ENCODE results near the gene PRR19.

Gene PRR19

GRCh38 chr19:42291435-42291810 is 10.5 kb upstream of the PRR19 start:
- H3K4me3 ChIP-seq (ENCODE audit: low read length in 2 of 2), result no peak overlapping the region
- no peaks in the 10 kb centered on the region for H3K9me3 ChIP-seq (ENCODE audit: control insufficient read depth in 2 of 2, low read length in 2 of 2)
- H3K9ac ChIP-seq (ENCODE audit: low read length in 2 of 2), result no peak overlapping the region
- H3K4me1 ChIP-seq (ENCODE audit: control insufficient read depth, insufficient read depth, low read length), result peaks cover 9% of the 10 kb centered on the region
- peaks cover 34 to 38% of the 10 kb centered on the region in 2 donors for H3K36me3 ChIP-seq (ENCODE audit: control insufficient read depth in 2 of 2, insufficient read depth in 2 of 2, low read length in 2 of 2)
- H3K27ac ChIP-seq (ENCODE audit: low read length), result no peak overlapping the region
- no peaks in the 10 kb centered on the region for H3K27me3 ChIP-seq (ENCODE audit: control insufficient read depth in 1 of 2, insufficient read depth in 2 of 2, low read length in 2 of 2)

- Histone ChIP-seq H3K27me3 (ENCODE audit: control insufficient read depth in 1 of 2, insufficient read depth in 2 of 2, low read length in 2 of 2) (no peaks in the 10 kb centered on the region), H3K4me1 (ENCODE audit: control insufficient read depth, insufficient read depth, low read length) (peaks cover 3% of the 10 kb centered on the region), H3K27ac (ENCODE audit: low read length) (no peak overlapping the region), H3K9ac (ENCODE audit: low read length in 2 of 2) (no peak overlapping the region), H3K36me3 (ENCODE audit: control insufficient read depth in 2 of 2, insufficient read depth in 2 of 2, low read length in 2 of 2) (peaks cover 32 to 36% of the 10 kb centered on the region in 2 donors), H3K4me3 (ENCODE audit: low read length in 2 of 2) (no peak overlapping the region), H3K9me3 (ENCODE audit: control insufficient read depth in 2 of 2, low read length in 2 of 2) (no peaks in the 10 kb centered on the region)
These were observed 9.6 kb upstream of the PRR19 start for GRCh38 chr19:42292042-42292960.

DNA sequence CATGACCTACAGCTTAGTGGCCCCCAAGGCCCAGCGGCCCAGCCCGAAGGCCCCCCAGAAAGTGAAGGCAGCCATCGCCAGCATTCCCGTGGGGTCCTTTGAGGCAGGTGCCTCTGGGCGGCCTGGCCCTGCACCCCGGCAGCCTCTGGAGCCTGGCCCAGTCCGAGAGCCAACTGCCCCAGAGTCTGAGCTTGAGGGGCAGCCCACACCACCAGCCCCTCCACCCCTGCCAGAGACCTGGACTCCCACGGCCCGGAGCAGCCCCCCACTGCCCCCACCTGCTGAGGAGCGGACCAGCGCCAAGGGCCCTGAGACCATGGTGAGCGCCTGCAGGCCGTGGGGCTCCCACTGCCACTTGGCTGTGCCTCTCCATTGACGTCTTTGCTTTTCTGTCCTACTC is 9.0 kb upstream of the PRR19 start:
- Histone ChIP-seq H3K27me3 (ENCODE audit: control insufficient read depth in 1 of 2, insufficient read depth in 2 of 2, low read length in 2 of 2) (no peaks in the 10 kb centered on the region), H3K4me1 (ENCODE audit: control insufficient read depth, insufficient read depth, low read length) (peaks cover 3% of the 10 kb centered on the region), H3K9ac (ENCODE audit: low read length in 2 of 2) (no peak overlapping the region), H3K9me3 (ENCODE audit: control insufficient read depth in 2 of 2, low read length in 2 of 2) (no peaks in the 10 kb centered on the region), H3K36me3 (ENCODE audit: control insufficient read depth in 2 of 2, insufficient read depth in 2 of 2, low read length in 2 of 2) (peaks cover 25 to 30% of the 10 kb centered on the region in 2 donors), H3K27ac (ENCODE audit: low read length) (no peak overlapping the region), H3K4me3 (ENCODE audit: low read length in 2 of 2) (no peak overlapping the region)

- no peaks in the 10 kb centered on the region for H3K27me3 ChIP-seq (ENCODE audit: control insufficient read depth in 1 of 2, insufficient read depth in 2 of 2, low read length in 2 of 2)
- peaks cover 19 to 24% of the 10 kb centered on the region in 2 donors for H3K36me3 ChIP-seq (ENCODE audit: control insufficient read depth in 2 of 2, insufficient read depth in 2 of 2, low read length in 2 of 2)
- no peak overlapping the region for H3K27ac ChIP-seq (ENCODE audit: low read length)
- no peak overlapping the region for H3K4me3 ChIP-seq (ENCODE audit: low read length in 2 of 2)
- H3K9me3 ChIP-seq (ENCODE audit: control insufficient read depth in 2 of 2, low read length in 2 of 2), result no peaks in the 10 kb centered on the region
- H3K9ac ChIP-seq (ENCODE audit: low read length in 2 of 2), result no peak overlapping the region
- H3K4me1 ChIP-seq (ENCODE audit: control insufficient read depth, insufficient read depth, low read length), result peaks cover 3% of the 10 kb centered on the region
These were observed 8.4 kb upstream of the PRR19 start for GRCh38 chr19:42293540-42293939.

DNA sequence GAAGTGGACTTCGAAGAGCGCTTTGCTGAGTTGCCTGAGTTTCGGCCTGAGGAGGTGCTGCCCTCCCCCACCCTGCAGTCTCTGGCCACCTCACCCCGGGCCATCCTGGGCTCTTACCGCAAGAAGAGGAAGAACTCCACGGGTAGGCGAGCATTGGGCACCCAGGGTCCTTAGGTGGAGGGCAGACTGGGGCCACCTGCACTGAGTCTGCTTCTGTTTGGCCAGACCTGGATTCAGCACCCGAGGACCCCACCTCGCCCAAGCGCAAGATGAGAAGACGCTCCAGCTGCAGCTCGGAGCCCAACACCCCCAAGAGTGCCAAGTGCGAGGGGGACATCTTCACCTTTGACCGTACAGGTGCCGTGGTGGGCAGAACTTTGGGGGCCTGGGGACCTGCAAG is 8.0 kb upstream of the PRR19 start:
- Histone ChIP-seq H3K36me3 (ENCODE audit: control insufficient read depth in 2 of 2, insufficient read depth in 2 of 2, low read length in 2 of 2) (peaks cover 15 to 20% of the 10 kb centered on the region in 2 donors), H3K27me3 (ENCODE audit: control insufficient read depth in 1 of 2, insufficient read depth in 2 of 2, low read length in 2 of 2) (no peaks in the 10 kb centered on the region), H3K9ac (ENCODE audit: low read length in 2 of 2) (no peak overlapping the region), H3K4me3 (ENCODE audit: low read length in 2 of 2) (no peak overlapping the region), H3K4me1 (ENCODE audit: control insufficient read depth, insufficient read depth, low read length) (peaks cover 3% of the 10 kb centered on the region), H3K27ac (ENCODE audit: low read length) (no peak overlapping the region), H3K9me3 (ENCODE audit: control insufficient read depth in 2 of 2, low read length in 2 of 2) (no peaks in the 10 kb centered on the region)

GRCh38 chr19:42294471-42295137 is 7.3 kb upstream of the PRR19 start:
- peaks cover 10 to 14% of the 10 kb centered on the region in 2 donors for H3K36me3 ChIP-seq (ENCODE audit: control insufficient read depth in 2 of 2, insufficient read depth in 2 of 2, low read length in 2 of 2)
- no peak overlapping the region for H3K9ac ChIP-seq (ENCODE audit: low read length in 2 of 2)
- no peaks in the 10 kb centered on the region for H3K27me3 ChIP-seq (ENCODE audit: control insufficient read depth in 1 of 2, insufficient read depth in 2 of 2, low read length in 2 of 2)
- no peak overlapping the region for H3K4me3 ChIP-seq (ENCODE audit: low read length in 2 of 2)
- H3K9me3 ChIP-seq (ENCODE audit: control insufficient read depth in 2 of 2, low read length in 2 of 2), result no peaks in the 10 kb centered on the region
- no peak overlapping the region for H3K27ac ChIP-seq (ENCODE audit: low read length)
- H3K4me1 ChIP-seq (ENCODE audit: control insufficient read depth, insufficient read depth, low read length), result peaks cover 3% of the 10 kb centered on the region

DNA sequence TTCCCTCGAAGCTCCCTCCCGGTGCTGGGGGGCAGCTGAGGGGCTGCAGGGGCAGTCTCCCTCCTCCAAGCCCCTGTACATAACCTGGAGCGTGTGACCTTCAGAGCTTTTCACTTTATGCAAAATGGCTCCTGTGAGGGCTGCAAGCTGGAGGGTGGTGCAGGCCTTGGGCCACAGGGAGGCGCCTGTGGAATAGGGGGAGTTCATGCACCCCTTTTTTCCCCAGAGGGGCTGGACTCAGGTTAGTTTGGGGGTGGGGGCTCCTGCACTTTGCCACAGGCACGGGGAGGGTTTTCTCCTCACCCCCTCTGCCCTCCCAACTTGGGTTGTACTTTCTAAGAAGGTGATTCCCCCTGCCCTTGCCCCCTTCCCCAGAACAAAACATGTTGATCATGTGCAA is 6.6 kb upstream of the PRR19 start:
- Histone ChIP-seq H3K4me1 (ENCODE audit: control insufficient read depth, insufficient read depth, low read length) (peaks cover 3% of the 10 kb centered on the region), H3K4me3 (ENCODE audit: low read length in 2 of 2) (no peak overlapping the region), H3K36me3 (ENCODE audit: control insufficient read depth in 2 of 2, insufficient read depth in 2 of 2, low read length in 2 of 2) (peaks cover 6 to 7% of the 10 kb centered on the region in 2 donors), H3K9me3 (ENCODE audit: control insufficient read depth in 2 of 2, low read length in 2 of 2) (no peaks in the 10 kb centered on the region), H3K27ac (ENCODE audit: low read length) (no peak overlapping the region), H3K9ac (ENCODE audit: low read length in 2 of 2) (no peak overlapping the region), H3K27me3 (ENCODE audit: control insufficient read depth in 1 of 2, insufficient read depth in 2 of 2, low read length in 2 of 2) (no peaks in the 10 kb centered on the region)

GRCh38 chr19:42295831-42296525 is 6.0 kb upstream of the PRR19 start:
- H3K9ac ChIP-seq (ENCODE audit: low read length in 2 of 2), result no peak overlapping the region

GRCh38 chr19:42297039-42297438 is 4.9 kb upstream of the PRR19 start:
- H3K9me3 ChIP-seq (ENCODE audit: control insufficient read depth in 2 of 2, low read length in 2 of 2), result no peaks in the 10 kb centered on the region
- no peak overlapping the region for H3K9ac ChIP-seq (ENCODE audit: low read length in 2 of 2)
- H3K4me1 ChIP-seq (ENCODE audit: control insufficient read depth, insufficient read depth, low read length), result peaks cover 6% of the 10 kb centered on the region
- peaks cover 5 to 7% of the 10 kb centered on the region in 2 donors for H3K36me3 ChIP-seq (ENCODE audit: control insufficient read depth in 2 of 2, insufficient read depth in 2 of 2, low read length in 2 of 2)
- H3K4me3 ChIP-seq (ENCODE audit: low read length in 2 of 2), result no peak overlapping the region
- H3K27ac ChIP-seq (ENCODE audit: low read length), result no peak overlapping the region
- no peaks in the 10 kb centered on the region for H3K27me3 ChIP-seq (ENCODE audit: control insufficient read depth in 1 of 2, insufficient read depth in 2 of 2, low read length in 2 of 2)

More at GRCh38 chr19:42295831-42296525, 6.0 kb upstream of the PRR19 start:
- Histone ChIP-seq H3K36me3 (ENCODE audit: control insufficient read depth in 2 of 2, insufficient read depth in 2 of 2, low read length in 2 of 2) (peaks cover 5 to 7% of the 10 kb centered on the region in 2 donors), H3K27ac (ENCODE audit: low read length) (no peak overlapping the region), H3K4me1 (ENCODE audit: control insufficient read depth, insufficient read depth, low read length) (peaks cover 3% of the 10 kb centered on the region), H3K27me3 (ENCODE audit: control insufficient read depth in 1 of 2, insufficient read depth in 2 of 2, low read length in 2 of 2) (no peaks in the 10 kb centered on the region), H3K9me3 (ENCODE audit: control insufficient read depth in 2 of 2, low read length in 2 of 2) (no peaks in the 10 kb centered on the region), H3K4me3 (ENCODE audit: low read length in 2 of 2) (no peak overlapping the region)

DNA sequence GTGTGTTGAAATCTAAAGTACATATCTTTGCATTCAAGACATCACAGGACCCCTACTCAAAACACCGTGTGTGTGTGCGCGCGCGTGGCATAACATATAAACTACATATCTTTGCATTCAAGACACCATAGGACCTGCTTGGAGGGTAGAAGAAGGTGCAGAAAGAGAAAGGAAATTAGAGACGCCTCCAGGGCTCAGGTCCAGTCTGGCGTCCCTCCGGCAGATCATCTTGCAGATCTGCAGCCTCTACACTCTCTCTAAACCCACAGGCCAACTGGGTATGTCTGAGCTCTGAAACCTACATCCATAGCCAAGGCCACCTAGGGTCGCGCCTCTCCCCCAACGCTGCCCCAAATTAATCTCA is 1.2 kb downstream of the PRR19 start:
- Histone ChIP-seq H3K9ac (ENCODE audit: low read length in 2 of 2) (no peak overlapping the region), H3K27ac (ENCODE audit: low read length) (no peak overlapping the region), H3K4me1 (ENCODE audit: control insufficient read depth, insufficient read depth, low read length) (peaks cover 18% of the 10 kb centered on the region)

More for the DNA sequence above, 1.2 kb downstream of the PRR19 start:
- H3K4me3 ChIP-seq (ENCODE audit: low read length in 2 of 2), result peak overlapping the region; percentile 62 to 82
- H3K9me3 ChIP-seq (ENCODE audit: control insufficient read depth in 2 of 2, low read length in 2 of 2), result no peaks in the 10 kb centered on the region
- H3K36me3 ChIP-seq (ENCODE audit: control insufficient read depth in 2 of 2, insufficient read depth in 2 of 2, low read length in 2 of 2), result no peaks in the 10 kb centered on the region
- H3K27me3 ChIP-seq (ENCODE audit: control insufficient read depth in 1 of 2, insufficient read depth in 2 of 2, low read length in 2 of 2), result no peaks in the 10 kb centered on the region

Measured in stomach smooth muscle (tissue), 2 donors.